Measurements from ENCODE around the gene MAP7D3.

- TF ChIP-seq CTCF (conservative IDR thresholded peaks at IDR 0.05 in 1 of 2, IDR thresholded peaks at IDR 0.05 in 1 of 2; ENCODE audit: low read depth in 1 of 2, low read length in 2 of 2) = no peak
- TF ChIP-seq EZH2 (IDR thresholded peaks at IDR 0.05; ENCODE audit: low read length, missing control alignments) = no peak
Measured at GRCh38 chrX:136198678-136199243, 52.4 kb downstream of the MAP7D3 start.
